Smooth muscle cell of the brain vasculature (primary cell): Measurements from ENCODE around the gene AOAH.
A peak's percentile ranks its signal among the peaks of the same experiment; 100 is the strongest.
"Not testable (repeated sequence)": the region's sequence is repeated elsewhere in the genome, so short reads cannot be mapped to it uniquely, and the experiment has no call there.

Experiments used
- DNase-seq: peaks from one replicate; pipeline ENCODE4 v3.0.0-alpha.2; 2012; ENCODE audit warnings: low read depth, low spot score

The AOAH gene

DNA sequence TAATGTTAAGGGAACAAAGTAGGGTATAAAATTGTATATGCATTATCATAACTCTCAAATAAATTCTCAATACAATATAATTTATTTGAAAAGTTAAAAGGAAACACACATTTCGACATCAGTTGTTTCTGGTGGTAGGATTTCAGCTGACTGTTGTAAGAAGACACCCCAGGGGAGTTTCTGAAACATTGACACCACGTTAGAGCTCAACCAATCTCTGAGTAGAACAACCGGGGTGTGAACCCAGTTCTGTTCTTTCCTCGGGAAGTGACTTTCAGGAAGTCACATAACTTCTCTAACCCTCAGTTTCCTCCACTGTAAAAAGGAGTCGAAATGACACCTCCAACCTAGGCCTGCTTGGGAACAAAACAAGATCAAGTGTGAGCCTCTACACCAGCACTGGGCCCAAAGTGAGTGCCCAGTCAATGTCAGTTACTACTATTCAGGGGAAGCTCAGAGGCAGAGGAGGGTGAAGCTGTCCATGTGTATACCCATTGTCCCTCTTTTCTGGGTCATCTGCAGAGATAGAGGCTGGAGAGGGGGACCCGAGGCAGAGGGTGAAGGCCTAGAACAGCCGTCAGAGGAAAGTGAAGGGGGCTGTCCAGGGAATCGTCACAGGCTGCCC, 67.1 kb downstream of the AOAH start:
- no peak for DNase-seq

GRCh38 chr7:36654436-36654835, 69.9 kb downstream of the AOAH start:
- no peak for DNase-seq

DNA sequence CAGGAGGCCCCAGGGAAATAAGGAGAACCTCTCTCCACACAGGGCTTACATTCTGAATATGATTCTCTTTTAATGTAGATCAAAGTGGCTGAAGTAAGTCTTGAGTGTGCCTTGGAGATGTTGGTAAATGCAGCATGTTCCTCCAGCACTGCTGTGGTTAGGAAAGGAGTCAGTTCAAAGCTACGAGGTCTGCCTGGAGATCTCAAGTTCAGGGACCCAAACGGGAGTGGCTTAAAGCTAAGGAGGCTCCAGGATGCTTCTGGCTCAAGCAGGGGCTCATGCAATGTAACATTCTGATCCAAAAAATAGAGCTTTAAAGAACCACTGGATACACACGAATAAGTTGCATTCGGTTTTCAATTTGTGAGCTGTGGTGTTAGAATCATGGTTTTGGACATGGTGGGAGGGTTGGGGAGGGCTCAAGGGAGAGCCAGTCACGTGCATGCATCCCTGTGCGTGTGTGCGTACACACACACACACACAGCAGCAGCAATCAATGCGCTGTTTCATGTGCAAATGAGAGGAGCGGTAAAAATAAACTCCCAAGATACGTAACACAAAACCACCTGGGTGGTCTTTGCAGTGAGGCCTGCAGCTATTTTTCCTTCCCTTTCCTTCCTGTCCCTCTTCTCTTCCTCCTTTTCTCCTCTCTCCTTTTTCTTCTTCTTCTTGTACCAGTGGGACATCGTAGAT, 70.5 kb downstream of the AOAH start:
- DNase-seq, result no peak

DNA sequence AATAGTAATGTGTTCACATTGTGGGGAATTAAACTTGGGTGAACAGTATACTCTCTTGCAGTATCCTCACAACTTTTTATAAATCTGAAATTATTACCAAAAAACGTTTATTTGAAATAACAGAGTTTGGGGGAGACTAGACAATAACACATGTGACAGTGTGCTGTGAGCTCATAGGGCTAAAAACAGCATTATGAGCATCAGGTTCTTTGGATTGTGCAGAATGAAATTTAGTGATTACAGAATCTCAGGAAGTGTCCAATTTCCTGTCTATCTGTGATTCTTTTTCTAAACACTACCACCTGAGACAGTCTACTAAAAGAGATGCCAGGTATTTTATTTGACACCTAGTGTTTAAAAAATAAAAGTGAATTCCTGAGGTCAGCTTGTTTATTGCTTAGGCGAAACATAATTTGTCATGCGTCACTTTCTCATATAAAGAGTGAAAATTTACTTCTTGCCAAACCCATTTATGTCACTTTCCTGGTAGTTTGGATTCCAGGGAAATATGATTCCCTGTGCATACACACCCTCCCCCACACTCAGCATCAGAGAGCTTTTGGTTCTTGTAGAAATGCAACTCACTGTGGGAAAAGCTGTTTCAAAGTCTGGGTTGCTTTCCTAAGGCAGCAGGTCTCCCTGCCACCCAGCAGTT, 71.2 kb downstream of the AOAH start:
- DNase-seq, result peak; percentile 46

GRCh38 chr7:36652431-36652830, 71.9 kb downstream of the AOAH start:
- DNase-seq, result no peak

- no peak for DNase-seq
Observed at GRCh38 chr7:36651404-36651803, 72.9 kb downstream of the AOAH start.

- DNase-seq, result no peak
Observed at GRCh38 chr7:36650766-36651312, 73.5 kb downstream of the AOAH start.

DNA sequence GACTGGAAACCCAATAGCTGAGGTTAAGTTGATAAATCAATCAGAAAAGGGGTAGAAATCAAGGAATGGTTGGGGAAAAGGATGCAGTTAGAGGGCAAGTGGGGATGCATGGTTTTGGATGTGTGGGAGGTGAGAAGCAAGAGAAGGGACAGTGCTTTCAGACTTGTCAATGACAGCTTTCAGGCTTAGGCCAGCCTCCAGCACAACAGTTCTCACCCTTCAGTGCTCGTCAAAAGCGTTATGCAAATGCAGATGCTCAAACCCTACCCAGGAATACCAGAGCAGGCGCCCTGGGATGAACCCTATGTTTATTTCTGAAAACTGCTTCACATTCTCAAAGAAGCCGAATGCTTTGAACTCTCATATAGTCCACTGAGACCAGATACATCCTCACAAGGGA, 74.0 kb downstream of the AOAH start:
- no peak for DNase-seq

- not testable (repeated sequence) for DNase-seq
Observed at GRCh38 chr7:36649319-36649718, 75.0 kb downstream of the AOAH start.

GRCh38 chr7:36648441-36648840, 75.9 kb downstream of the AOAH start:
- no peak for DNase-seq

GRCh38 chr7:36644625-36645422, 79.5 kb downstream of the AOAH start:
- no peak for DNase-seq

- DNase-seq, result no peak
Observed at GRCh38 chr7:36642414-36642813, 81.9 kb downstream of the AOAH start.

DNA sequence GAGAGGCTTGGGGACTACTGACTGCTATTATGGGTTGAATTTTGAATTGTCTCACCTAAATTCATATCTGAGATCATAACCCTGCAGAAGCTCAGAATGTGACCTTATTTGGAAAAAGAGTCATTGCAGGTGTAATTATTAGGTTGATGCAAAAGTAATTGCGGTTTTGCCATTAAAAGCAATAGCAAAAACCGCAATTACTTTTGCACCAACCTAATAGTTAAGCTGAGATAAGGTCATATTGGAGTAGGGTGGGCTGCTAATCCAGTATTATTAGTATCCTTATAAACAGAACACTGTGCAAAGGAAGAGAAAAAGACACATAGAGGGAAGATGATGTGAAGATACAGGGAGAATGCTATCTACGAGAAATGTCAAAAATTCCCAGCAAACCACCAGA, 82.3 kb downstream of the AOAH start:
- DNase-seq, result no peak

DNA sequence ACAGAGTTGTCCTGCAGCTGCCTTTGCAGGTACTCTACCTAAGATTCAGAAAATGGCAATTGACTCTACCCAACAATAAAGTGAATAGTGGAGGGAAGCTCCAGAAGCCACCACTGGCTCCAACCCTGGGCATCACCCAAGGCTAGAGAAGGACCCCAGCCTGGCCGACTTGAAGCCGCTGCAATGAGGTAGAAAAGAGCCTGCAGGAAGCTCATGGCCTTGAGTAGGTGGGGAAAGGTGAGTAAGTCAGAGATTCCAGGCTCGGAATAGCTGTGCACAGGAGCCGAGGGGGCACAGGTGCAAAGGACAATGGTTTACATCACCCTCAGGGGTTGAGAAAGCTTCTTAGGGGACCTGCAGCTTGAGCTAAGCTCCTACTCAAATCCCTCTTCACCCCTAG, 83.6 kb downstream of the AOAH start:
- DNase-seq, result no peak

DNA sequence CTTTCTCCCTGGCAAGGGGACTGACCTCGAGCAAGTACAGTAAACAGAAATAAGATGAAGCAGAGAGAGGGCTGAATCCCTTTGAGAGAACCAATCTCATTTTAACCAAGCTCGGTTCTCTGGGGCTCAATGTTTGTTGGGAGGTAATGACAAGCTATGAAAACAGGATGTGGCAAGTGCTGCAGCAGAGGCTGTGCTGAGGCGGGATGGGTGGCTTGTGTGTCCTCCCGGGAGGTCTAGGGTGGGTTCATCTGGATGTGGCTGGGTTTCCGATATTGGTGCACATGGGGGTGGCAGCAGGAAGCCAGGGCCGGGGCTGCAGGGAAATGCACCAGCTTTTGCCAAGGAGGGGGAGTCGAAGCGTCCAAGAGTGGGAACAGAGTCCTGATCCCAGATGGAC, 84.5 kb downstream of the AOAH start:
- DNase-seq, result no peak

DNA sequence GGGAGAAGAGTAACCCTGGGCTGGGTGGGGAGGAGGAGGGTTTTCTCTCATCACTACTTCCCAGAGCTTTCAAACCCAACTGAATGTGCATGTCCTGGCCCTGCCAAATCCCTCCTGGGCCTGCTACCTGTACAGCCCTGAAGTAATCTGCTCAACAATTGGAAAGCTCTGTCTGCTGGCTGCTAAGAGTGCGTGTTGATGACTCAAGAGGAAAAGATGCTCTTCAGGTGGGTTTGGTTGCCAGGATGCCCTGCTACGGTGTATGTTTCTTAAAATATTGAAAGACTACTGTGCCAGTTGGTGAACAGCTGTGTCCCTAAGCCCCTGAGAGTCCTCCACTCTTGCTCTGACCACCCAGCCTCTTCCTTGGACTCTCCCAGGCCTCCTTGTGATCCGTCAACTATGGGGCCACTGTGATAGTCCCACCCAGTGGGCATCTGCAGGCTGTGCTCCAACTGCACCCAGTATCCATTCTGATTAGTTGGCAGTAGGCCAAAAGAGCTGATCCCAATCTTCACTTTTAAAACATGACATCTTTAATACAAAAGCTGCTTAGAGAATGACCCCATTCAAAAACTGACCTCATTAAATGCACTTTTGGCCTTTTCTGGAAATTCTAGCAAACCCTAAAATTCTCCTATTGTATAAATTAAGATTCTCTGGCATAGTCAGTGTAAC, 85.6 kb downstream of the AOAH start:
- no peak for DNase-seq

- DNase-seq, result no peak
Observed at GRCh38 chr7:36638140-36638539, 86.2 kb downstream of the AOAH start.

DNA sequence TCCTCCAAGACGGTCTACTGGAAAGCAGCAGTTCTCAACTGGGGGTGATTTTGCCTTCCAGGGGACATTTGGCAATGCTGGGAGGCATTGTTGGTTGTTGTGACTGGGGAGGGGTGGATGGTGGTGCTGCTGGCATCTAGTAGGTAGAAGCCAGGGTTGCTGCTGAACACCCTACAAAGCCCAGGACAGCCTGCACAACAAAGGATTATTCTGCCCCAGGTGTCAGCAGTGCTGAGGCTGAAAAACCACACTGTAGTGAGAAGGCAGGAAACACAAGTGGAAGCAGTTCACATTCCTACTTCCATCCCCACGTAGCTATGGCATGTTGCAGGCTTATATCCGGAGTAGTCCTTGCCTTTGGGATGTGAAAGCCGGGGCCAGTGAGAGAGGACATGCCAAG, 86.9 kb downstream of the AOAH start:
- DNase-seq, result no peak

DNA sequence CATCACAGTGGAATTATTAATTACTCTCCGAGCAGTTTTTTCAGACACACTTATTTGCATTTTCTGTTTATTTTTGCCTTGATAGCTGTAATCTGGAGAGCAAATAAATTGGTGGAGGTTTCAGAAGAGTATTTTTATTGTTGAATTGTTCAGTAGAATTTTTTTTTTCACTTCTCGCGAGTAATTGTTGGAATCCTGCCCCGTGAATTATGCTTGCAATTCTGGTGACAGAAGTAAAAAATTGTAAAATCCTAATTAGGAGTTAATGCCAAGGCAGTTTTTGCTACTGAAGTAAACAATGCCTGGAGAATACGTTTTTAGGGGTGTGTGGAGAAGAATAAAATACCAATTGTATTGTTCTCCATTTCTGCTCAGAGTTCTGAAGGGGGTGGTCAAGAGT, 88.2 kb downstream of the AOAH start:
- DNase-seq, result no peak

GRCh38 chr7:36635091-36635490, 89.2 kb downstream of the AOAH start:
- DNase-seq, result no peak

DNA sequence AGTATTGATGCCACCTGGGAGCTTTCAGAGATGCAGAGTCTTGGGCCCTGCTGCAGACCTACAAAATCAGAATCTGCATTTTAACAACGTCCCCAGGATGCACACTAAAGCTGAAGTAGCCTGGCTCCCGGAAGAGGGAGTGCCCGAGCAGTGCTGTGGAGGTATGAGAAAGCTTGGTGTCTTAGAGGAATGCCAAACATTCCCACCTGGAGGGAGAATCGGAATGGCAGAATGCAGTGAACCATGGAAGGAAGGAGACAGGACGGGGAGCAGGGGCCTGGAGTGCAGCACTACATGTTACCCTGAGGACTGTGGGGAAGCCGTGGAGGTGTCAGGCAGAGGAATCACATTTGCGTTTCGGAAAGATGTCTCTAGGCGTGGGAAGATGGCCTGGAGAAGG, 90.9 kb downstream of the AOAH start:
- no peak for DNase-seq
